SK-N-SH (cell line): ENCODE measurements around the gene ZNF277. TPM values are rescaled to one million over a fixed set of nuclear protein-coding genes. Genes with fewer than 3 reads are reported as not detected.

Source experiments
- CTCF ChIA-PET: fragments of 300-600, 350-600 bp; formaldehyde crosslinking; extraction: SDS; loops from one replicate; lab custom pipeline; 2021; lab: Yijun Ruan, JAX
- POLR2A ChIA-PET: fragments of 350-600 bp; sonication (Branson Sonifier 250); formaldehyde crosslinking; extraction: SDS; loops from one replicate; lab custom pipeline; 2020; ENCODE audit warnings: antibody characterized with exemption, inconsistent platforms; lab: Yijun Ruan, JAX
- DNase-seq: peaks from one replicate; pipeline ENCODE4 v3.0.0; 2012
- H2AFZ ChIP-seq: fragments of 200-600 bp; sonication (generic); 2 replicates; pipeline ENCODE4 v1.8.1; 2016; ENCODE audit warnings: antibody characterized with exemption, mild to moderate bottlenecking, low read depth
- H3F3A ChIP-seq: fragments of 200-600 bp; sonication (generic); replicated peaks from 2 replicates; pipeline ENCODE3; 2016; ENCODE audit warnings: antibody characterized with exemption, mild to moderate bottlenecking; ENCODE audit not compliant: insufficient read depth
- H3K27ac ChIP-seq, 2 experiments: fragments of 200-500 bp in 1 of 2; fragments of 200-600 bp in 1 of 2; sonication (Bioruptor generic) in 1 of 2; sonication (generic), shearing (Covaris generic) in 1 of 2; 2 replicates each; pipeline versions ENCODE4 v1.5.1 to v1.6.1; 2014 to 2016; ENCODE audit warnings: low read depth in 2 of 2, inconsistent platforms in 1 of 2, low read length in 1 of 2, mild to moderate bottlenecking in 1 of 2, mixed read lengths in 1 of 2
- H3K27me3 ChIP-seq: fragments of 200-600 bp; sonication (generic), shearing (Covaris generic); 2 replicates; pipeline ENCODE4 v1.6.1; 2016; ENCODE audit warnings: mixed run types; ENCODE audit not compliant: insufficient read depth
- H3K36me3 ChIP-seq, 2 experiments: fragments of 200-500 bp in 1 of 2; fragments of 200-600 bp in 1 of 2; sonication (Bioruptor generic) in 1 of 2; sonication (generic) in 1 of 2; replicated peaks in 1 of 2; 2 replicates each; pipeline versions ENCODE3 to v1.5.1; 2014 to 2016; ENCODE audit warnings: low read length in 1 of 2, mild to moderate bottlenecking in 1 of 2; ENCODE audit not compliant: insufficient read depth in 2 of 2, control insufficient read depth in 1 of 2
- H3K4me1 ChIP-seq, 2 experiments: fragments of 200-500 bp in 1 of 2; fragments of 200-600 bp in 1 of 2; sonication (Bioruptor generic) in 1 of 2; sonication (generic), shearing (Covaris generic) in 1 of 2; 2 replicates each; pipeline versions ENCODE4 v1.5.1 to v1.6.1; 2014 to 2016; ENCODE audit warnings: low read depth in 1 of 2, low read length in 1 of 2, mixed run types in 1 of 2; ENCODE audit not compliant: insufficient read depth in 2 of 2, control insufficient read depth in 1 of 2
- H3K4me2 ChIP-seq: fragments of 200-600 bp; sonication (generic), shearing (Covaris generic); 2 replicates; pipeline ENCODE4 v1.6.1; 2017; ENCODE audit warnings: mixed run types
- H3K4me3 ChIP-seq, 2 experiments: fragments of 200-500 bp in 1 of 2; fragments of 200-600 bp in 1 of 2; sonication (Bioruptor generic) in 1 of 2; sonication (generic), shearing (Covaris generic) in 1 of 2; 2 replicates each; pipeline versions ENCODE4 v1.5.1 to v1.8.1; 2014 to 2016; ENCODE audit warnings: low read depth in 2 of 2, inconsistent platforms in 1 of 2, low read length in 1 of 2, mild to moderate bottlenecking in 1 of 2, mixed read lengths in 1 of 2, moderate library complexity in 1 of 2
- H3K79me2 ChIP-seq: fragments of 200-600 bp; sonication (generic); 2 replicates; pipeline ENCODE4 v1.8.1; 2017; ENCODE audit warnings: mild to moderate bottlenecking; ENCODE audit not compliant: insufficient read depth
- H3K9ac ChIP-seq: fragments of 200-600 bp; sonication (generic); 2 replicates; pipeline ENCODE4 v1.6.1; 2017; ENCODE audit warnings: mixed run types
- H3K9me2 ChIP-seq: fragments of 200-600 bp; sonication (generic); 2 replicates; pipeline ENCODE4 v1.6.1; 2017; ENCODE audit warnings: mixed run types
- H3K9me3 ChIP-seq: fragments of 200-600 bp; sonication (generic); 2 replicates; pipeline ENCODE4 v1.6.1; 2017; ENCODE audit warnings: mixed run types, mild to moderate bottlenecking, moderate library complexity
- H4K20me1 ChIP-seq: fragments of 200-600 bp; sonication (generic); 2 replicates; pipeline ENCODE4 v1.6.1; 2017; ENCODE audit warnings: mild to moderate bottlenecking, mixed run types; ENCODE audit not compliant: insufficient read depth
- ELF1 ChIP-seq: IDR thresholded peaks from 2 replicates; pipeline ENCODE4 v1.4.0; 2012
- EZH2phosphoT487 ChIP-seq: fragments of 200-600 bp; sonication (generic); IDR thresholded peaks from 2 replicates; pipeline ENCODE4 v1.6.1; 2017; ENCODE audit warnings: low read depth, mixed run types, mild to moderate bottlenecking, antibody characterized with exemption, moderate library complexity, borderline replicate concordance
- FOXJ3 ChIP-seq: sonication (generic); formaldehyde crosslinking; IDR thresholded peaks from 2 replicates; pipeline ENCODE4 v1.5.1; 2020; ENCODE audit warnings: mild to moderate bottlenecking, missing genetic modification reagents
- GABPA ChIP-seq: IDR thresholded peaks from 2 replicates; pipeline ENCODE4 v1.4.0; 2012; ENCODE audit warnings: low read depth, mild to moderate bottlenecking
- MAX ChIP-seq: IDR thresholded peaks from 2 replicates; pipeline ENCODE4 v1.4.0; 2012; ENCODE audit warnings: low read depth
- POLR2AphosphoS5 ChIP-seq: IDR thresholded peaks from 2 replicates; pipeline ENCODE4 v1.6.1; 2012; ENCODE audit warnings: low read depth, low read length
- RAD21 ChIP-seq: IDR thresholded peaks from 2 replicates; pipeline ENCODE4 v1.6.1; 2012; ENCODE audit warnings: mild to moderate bottlenecking, low read length
- REST ChIP-seq: IDR thresholded peaks from 2 replicates; pipeline ENCODE4 v1.6.1; 2012; ENCODE audit warnings: mild to moderate bottlenecking, low read depth, low read length, moderate library complexity
- RFX5 ChIP-seq: IDR thresholded peaks from 2 replicates; pipeline ENCODE4 v1.6.1; 2012; ENCODE audit warnings: mild to moderate bottlenecking, improper control_type of control experiment, low read length
- TCF12 ChIP-seq: IDR thresholded peaks from 2 replicates; pipeline ENCODE4 v1.4.0; 2012
- USF1 ChIP-seq: IDR thresholded peaks from 2 replicates; pipeline ENCODE4 v1.4.0; 2012; ENCODE audit warnings: low read depth, borderline replicate concordance
- USF2 ChIP-seq: fragments of 150-350 bp; IDR thresholded peaks from 2 replicates; pipeline ENCODE4 v1.6.1; 2017; ENCODE audit warnings: antibody characterized with exemption, low read length, low read depth, borderline replicate concordance
- WGBS: methylation state at CpG from one replicate; pipeline ENCODE4 v1.1.6; 2017; ENCODE audit warnings: low lambda C conversion rate; 5-methylcytosine and 5-hydroxymethylcytosine counted together
- polyA plus RNA-seq, 3 experiments: library from polyadenylated mRNA; depleted of rRNA; stranded (reverse); fragments of >200 nt; gene quantifications; 2 replicates each; pipeline ENCODE4 v1.2.3, GENCODE V29; 2012

Gene ZNF277
- polyA plus RNA-seq, 1 of the 3 experiments (the other 2 are of a cell fraction): 11.5 TPM

- TF ChIP-seq REST (no peak), ELF1 (no peak), RFX5 (no peak), POLR2AphosphoS5 (no peak), USF2 (no peak), MAX (no peak), FOXJ3 (CRISPR knock-in tag) (no peak), TCF12 (no peak), USF1 (no peak), RAD21 (no peak), GABPA (no peak)
- TF ChIP-seq, all 33 proteins: peak for 0
Measured at GRCh38 chr7:112360681-112361080, 154.2 kb downstream of the ZNF277 start (continued).

- CTCF ChIA-PET: no interaction called here
- POLR2A ChIA-PET: no interaction called here
Measured at GRCh38 chr7:112361154-112361553, 154.7 kb downstream of the ZNF277 start.

More at GRCh38 chr7:112361154-112361553, 154.7 kb downstream of the ZNF277 start:
- Histone ChIP-seq H3K36me3 (no peaks in the 10 kb centered on the region), H3K9me2 (no peaks in the 10 kb centered on the region), H3K9me3 (no peaks in the 10 kb centered on the region)
- TF ChIP-seq FOXJ3 (CRISPR knock-in tag) (no peak), TCF12 (peak; percentile 32; the same call in 1 of the 2 replicates), EZH2phosphoT487 (no peak), USF2 (no peak)
- TF ChIP-seq, all 33 proteins: peak for 1
- DNase-seq: no peak
- Histone ChIP-seq H3K4me3 (no peak overlapping the region), H3K4me1 (peaks cover 0 to 8% of the 10 kb centered on the region in 2 experiments; a peak in 2 of 4 replicates), H3K27me3 (no peaks in the 10 kb centered on the region), H3F3A (no peaks in the 10 kb centered on the region), H3K9ac (no peak overlapping the region), H3K79me2 (no peaks in the 10 kb centered on the region), H2AFZ (no peak overlapping the region), H3K4me2 (no peak overlapping the region), H4K20me1 (no peaks in the 10 kb centered on the region), H3K27ac (no peak overlapping the region)
- 42% methylated on average over 3 of the region's 3 CpGs for WGBS
